HG03575 (cell line): ENCODE measurements around the gene TCF3.

Experiments
- ATAC-seq: cut with Tn5 transposase; IDR thresholded peaks from one replicate; pipeline ENCODE4 v1.9.1; 2021; ENCODE audit not compliant: unreplicated experiment, insufficient number of reproducible peaks, low FRiP score; ENCODE audit errors: extremely low read depth

TCF3 gene

GRCh38 chr19:1634938-1635243 is 17.5 kb downstream of the TCF3 start:
- no peak for ATAC-seq

- no peak for ATAC-seq
These were observed 18.0 kb downstream of the TCF3 start for GRCh38 chr19:1634242-1634937.

- ATAC-seq: no peak
These were observed 19.1 kb downstream of the TCF3 start for GRCh38 chr19:1633269-1633826.

- ATAC-seq: no peak
These were observed 19.8 kb downstream of the TCF3 start for GRCh38 chr19:1632462-1633268.

GRCh38 chr19:1631557-1632100 is 20.8 kb downstream of the TCF3 start:
- ATAC-seq: no peak

GRCh38 chr19:1630811-1631210 is 21.6 kb downstream of the TCF3 start:
- no peak for ATAC-seq

- ATAC-seq: no peak
These were observed 22.4 kb downstream of the TCF3 start for GRCh38 chr19:1630012-1630411.

- no peak for ATAC-seq
These were observed 23.1 kb downstream of the TCF3 start for GRCh38 chr19:1629256-1629808.

GRCh38 chr19:1627194-1627593 is 25.2 kb downstream of the TCF3 start:
- ATAC-seq: no peak

- no peak for ATAC-seq
These were observed 25.9 kb downstream of the TCF3 start for GRCh38 chr19:1626417-1627010.

- no peak for ATAC-seq
These were observed 28.0 kb downstream of the TCF3 start for GRCh38 chr19:1624458-1624857.

GRCh38 chr19:1622541-1622940 is 29.9 kb downstream of the TCF3 start:
- no peak for ATAC-seq

- ATAC-seq: no peak
These were observed 30.4 kb downstream of the TCF3 start for GRCh38 chr19:1622007-1622406.

- ATAC-seq: no peak
These were observed 30.8 kb downstream of the TCF3 start for GRCh38 chr19:1621574-1621973.

- ATAC-seq: no peak
These were observed 31.4 kb downstream of the TCF3 start for GRCh38 chr19:1621021-1621420.

GRCh38 chr19:1620502-1620901 is 31.9 kb downstream of the TCF3 start:
- ATAC-seq: no peak

- no peak for ATAC-seq
These were observed 32.7 kb downstream of the TCF3 start for GRCh38 chr19:1619703-1620102.

- ATAC-seq: no peak
These were observed 33.3 kb downstream of the TCF3 start for GRCh38 chr19:1619094-1619439.
